Right atrium auricular region (tissue), 2 donors: ENCODE results near the gene AGAP1. TPM values are rescaled to one million over a fixed set of nuclear protein-coding genes. Genes with fewer than 3 reads are reported as not detected.

Experiments used
- DNase-seq: peaks from one replicate; pipeline ENCODE4 v3.0.0-alpha.2; 2019; ENCODE audit warnings: low spot score
- H3K27ac ChIP-seq, 2 donors: fragments of 200-600 bp; sonication (generic); 1 replicate in 1 of 2; 2 replicates in 1 of 2; pipeline ENCODE4 v1.5.1; 2016 to 2019
- H3K27me3 ChIP-seq, 2 donors: fragments of 200-600 bp; sonication (generic); one replicate each; pipeline versions ENCODE4 v1.5.1 to v1.6.0; 2017 to 2019
- H3K36me3 ChIP-seq: fragments of 200-600 bp; sonication (generic); one replicate; pipeline ENCODE4 v1.5.1; 2016
- H3K4me1 ChIP-seq, 2 donors: fragments of 200-600 bp; sonication (generic); one replicate each; pipeline versions ENCODE4 v1.5.1 to v1.6.0; 2017 to 2019
- H3K4me3 ChIP-seq, 2 donors: fragments of 200-600 bp; sonication (generic); 1 replicate in 1 of 2; 2 replicates in 1 of 2; pipeline ENCODE4 v1.5.1; 2017 to 2019; ENCODE audit warnings: mild to moderate bottlenecking in 1 of 2, moderate library complexity in 1 of 2
- H3K9me3 ChIP-seq, 2 donors: fragments of 200-600 bp; sonication (generic); one replicate each; pipeline ENCODE4 v1.5.1; 2019
- CTCF ChIP-seq, 2 donors: fragments of 200-600 bp; sonication (generic); IDR thresholded peaks; one replicate each; pipeline ENCODE4 v1.5.1; 2019; ENCODE audit warnings: antibody characterized with exemption in 2 of 2
- total RNA-seq, 2 donors: library from RNA; depleted of rRNA; stranded (reverse); fragments of >200 nt; gene quantifications; one replicate each; pipeline ENCODE4 v1.1.0, GENCODE V29; 2016

AGAP1 gene
- total RNA-seq, 2 donors from 2014 or later = 11.6 to 17.2 TPM

- peaks cover 0 to 40% of the 10 kb centered on the region in 2 donors for H3K4me1 ChIP-seq
- no peak for TF ChIP-seq CTCF (IDR thresholded peaks at IDR 0.05)
- H3K27me3 ChIP-seq = peaks cover 29 to 59% of the 10 kb centered on the region in 2 donors
- no peak overlapping the region for H3K4me3 ChIP-seq
- H3K27ac ChIP-seq = no peak overlapping the region
- H3K9me3 ChIP-seq = no peaks in the 10 kb centered on the region
- no peaks in the 10 kb centered on the region for H3K36me3 ChIP-seq
- no peak for DNase-seq
Observed at GRCh38 chr2:236162031-236162845, 668.4 kb downstream of the AGAP1 start.

DNA sequence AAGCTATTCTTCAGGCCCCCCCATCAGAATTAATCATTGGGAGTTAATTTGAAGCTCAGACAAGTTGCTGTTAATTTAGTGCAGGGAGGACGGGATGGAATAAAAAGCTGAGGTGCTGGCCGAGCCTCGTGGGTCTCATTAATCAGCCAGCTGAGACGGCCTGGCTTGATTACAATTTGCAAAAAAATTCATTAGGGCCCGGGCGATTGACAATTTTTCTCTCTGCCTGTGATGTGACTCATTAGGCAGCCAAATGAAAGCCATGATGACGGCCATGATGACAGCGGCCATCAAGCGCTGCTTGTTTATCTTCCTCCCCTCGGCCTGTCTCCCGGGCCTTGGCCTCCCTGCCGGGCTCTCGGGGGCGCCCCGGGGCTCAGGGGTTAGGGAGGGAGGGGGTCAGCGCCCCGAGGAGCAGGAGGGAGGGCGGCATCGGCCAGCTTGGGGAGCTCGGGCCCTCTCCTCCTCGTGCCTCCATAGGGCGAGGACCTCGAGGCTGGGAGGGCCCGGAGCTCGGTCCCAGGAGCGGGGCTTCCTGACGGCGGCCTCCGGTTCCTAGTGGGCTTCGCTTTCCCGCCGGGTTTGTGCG, 669.1 kb downstream of the AGAP1 start:
- Histone ChIP-seq H3K4me1 (peaks cover 0 to 47% of the 10 kb centered on the region in 2 donors), H3K36me3 (no peaks in the 10 kb centered on the region), H3K27me3 (peaks cover 29 to 67% of the 10 kb centered on the region in 2 donors), H3K27ac (no peak overlapping the region), H3K9me3 (no peaks in the 10 kb centered on the region), H3K4me3 (no peak overlapping the region)
- no peak for TF ChIP-seq CTCF (IDR thresholded peaks at IDR 0.05)
- DNase-seq = no peak

DNA sequence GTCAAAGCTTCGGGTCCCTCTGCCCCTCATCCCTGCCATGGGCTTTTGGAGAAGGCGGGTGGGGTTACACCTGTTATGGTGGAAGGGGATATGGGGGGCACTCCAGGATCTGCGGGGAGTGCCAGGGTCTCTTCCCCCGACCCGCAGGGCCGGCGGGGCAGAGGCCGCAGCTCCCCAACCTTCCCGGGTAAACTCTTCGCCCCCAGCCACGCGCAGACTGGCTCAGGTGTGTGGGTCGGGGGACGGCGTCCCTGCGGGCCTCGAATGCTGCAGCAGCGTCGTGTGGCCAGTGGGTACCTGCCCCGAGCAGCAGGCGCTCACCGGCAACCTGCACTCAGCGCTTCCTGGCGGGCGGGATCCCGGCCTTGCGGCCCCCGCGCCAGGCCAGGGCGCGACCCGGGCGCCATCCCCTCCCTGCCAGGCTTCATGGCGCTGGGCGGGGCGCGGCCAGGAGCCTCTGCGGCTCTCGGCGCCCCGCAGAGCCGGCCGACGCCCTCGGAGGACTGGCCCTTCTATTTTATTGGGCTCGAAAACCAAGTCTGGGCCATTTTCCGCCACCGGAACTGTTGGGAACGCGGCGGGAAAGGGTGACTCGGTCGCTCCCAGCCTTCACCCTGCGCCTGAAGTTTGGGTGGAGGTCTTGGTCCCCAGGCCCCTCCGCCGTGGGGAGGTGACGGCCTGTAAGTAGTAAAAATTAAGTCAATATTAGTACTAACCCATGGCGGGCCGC, 669.8 kb downstream of the AGAP1 start:
- Histone ChIP-seq H3K27me3 (peaks cover 34 to 73% of the 10 kb centered on the region in 2 donors), H3K4me1 (peaks cover 0 to 54% of the 10 kb centered on the region in 2 donors), H3K27ac (no peak overlapping the region), H3K4me3 (peak overlapping the region; percentile 25 to 49), H3K9me3 (no peaks in the 10 kb centered on the region), H3K36me3 (no peaks in the 10 kb centered on the region)
- no peak for DNase-seq
- TF ChIP-seq CTCF (IDR thresholded peaks at IDR 0.05) = no peak

- no peak for DNase-seq
- H3K27me3 ChIP-seq = peaks cover 41 to 80% of the 10 kb centered on the region in 2 donors
- H3K27ac ChIP-seq = no peak overlapping the region
- no peaks in the 10 kb centered on the region for H3K9me3 ChIP-seq
- peaks cover 0 to 56% of the 10 kb centered on the region in 2 donors for H3K4me1 ChIP-seq
- H3K36me3 ChIP-seq = no peaks in the 10 kb centered on the region
- H3K4me3 ChIP-seq = peak overlapping the region; percentile 25 to 49
- TF ChIP-seq CTCF (IDR thresholded peaks at IDR 0.05) = no peak
Observed at GRCh38 chr2:236164201-236164924, 670.5 kb downstream of the AGAP1 start.
